ENCODE measurements around the gene PACRG.

Gene PACRG

DNA sequence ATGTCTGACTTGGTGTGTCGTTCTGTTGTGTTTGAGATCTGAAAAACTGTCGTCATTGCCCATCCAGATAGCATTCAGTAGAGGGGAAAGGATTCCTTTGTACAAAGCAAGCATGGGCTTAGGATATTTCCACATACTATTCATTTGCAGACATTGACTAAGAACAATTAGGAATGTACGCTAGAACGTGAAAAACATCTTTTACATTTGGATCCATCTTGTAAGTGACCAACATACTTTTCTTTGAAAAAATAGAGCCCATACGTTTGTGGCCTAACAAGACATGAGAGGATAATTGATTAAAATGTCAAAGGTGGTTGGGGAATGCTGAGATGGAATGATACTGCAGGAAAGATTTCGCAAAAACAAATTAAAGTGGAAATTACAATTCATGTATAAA is 461.0 kb downstream of the PACRG start:
- no peak overlapping the region for H3K14ac ChIP-seq (ENCODE audit: low read length in 2 of 2)
- H2AFZ ChIP-seq (ENCODE audit: low read depth, low read length): no peak overlapping the region
- no peak overlapping the region for H4K8ac ChIP-seq (ENCODE audit: low read length)
- H2BK5ac ChIP-seq (ENCODE audit: low read depth, low read length, poor library complexity, severe bottlenecking): no peak overlapping the region
- H3K9ac ChIP-seq (ENCODE audit: low read length): no peak overlapping the region
- H3K4ac ChIP-seq (ENCODE audit: low read depth in 1 of 2, low read length in 2 of 2): no peak overlapping the region
- no peak overlapping the region for H4K91ac ChIP-seq (ENCODE audit: low read length)
- no peak overlapping the region for H2BK12ac ChIP-seq (ENCODE audit: low read length in 2 of 2)
- H3K4me3 ChIP-seq (ENCODE audit: insufficient read depth in 1 of 2, low read depth in 1 of 2, low read length in 2 of 2): no peak overlapping the region
- no peaks in the 10 kb centered on the region for H3K4me1 ChIP-seq (ENCODE audit: control insufficient read depth, insufficient read depth, low read depth, low read length)
- H3K36me3 ChIP-seq (ENCODE audit: control insufficient read depth in 1 of 2, insufficient read depth in 2 of 2, low read depth in 1 of 2, low read length in 2 of 2): no peaks in the 10 kb centered on the region
- H3K4me2 ChIP-seq (ENCODE audit: low read length, poor library complexity, severe bottlenecking): no peak overlapping the region
- H2BK120ac ChIP-seq (ENCODE audit: low read depth, low read length): no peak overlapping the region
- 89% methylated on average over 6 of the region's 6 CpGs for WGBS
- H2AK5ac ChIP-seq (ENCODE audit: low read length, severe bottlenecking): no peak overlapping the region
- no peaks in the 10 kb centered on the region for H3K79me1 ChIP-seq (replicated peaks; ENCODE audit: low read length, poor library complexity, severe bottlenecking)
- H3K27me3 ChIP-seq (ENCODE audit: control insufficient read depth in 1 of 2, insufficient read depth in 1 of 2, low read length in 2 of 2): no peaks in the 10 kb centered on the region
- no peak for DNase-seq
- no peak overlapping the region for H3K23ac ChIP-seq (ENCODE audit: low read length in 2 of 2)
- H3K18ac ChIP-seq (ENCODE audit: low read depth in 1 of 2, low read length in 2 of 2): no peak overlapping the region
- no peaks in the 10 kb centered on the region for H3K9me3 ChIP-seq (ENCODE audit: control insufficient read depth, low read length)
- H2BK15ac ChIP-seq (ENCODE audit: low read depth, poor library complexity, severe bottlenecking): no peak overlapping the region
- H3K27ac ChIP-seq (ENCODE audit: low read length, poor library complexity, severe bottlenecking): no peak overlapping the region

DNA sequence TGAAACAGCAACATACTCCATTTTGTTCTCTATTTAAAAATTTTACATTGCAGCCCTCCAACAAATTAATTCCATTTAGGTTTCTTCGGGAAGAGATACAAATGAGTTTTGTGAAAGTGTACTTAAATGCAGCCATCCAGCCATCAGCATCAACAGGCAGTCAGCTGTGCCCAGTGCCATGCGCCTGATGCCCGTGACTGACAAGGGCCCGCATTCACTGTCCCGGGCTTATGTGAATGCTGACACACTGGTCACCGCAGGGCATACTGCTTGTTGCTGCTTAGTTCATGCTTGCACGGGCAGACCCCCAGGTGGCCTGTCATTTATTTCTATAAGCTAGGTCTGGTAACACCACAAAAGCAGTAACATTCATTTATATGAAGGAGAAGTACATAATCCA is 461.8 kb downstream of the PACRG start:
- Histone ChIP-seq H2AFZ (ENCODE audit: low read depth, low read length) (no peak overlapping the region), H3K27me3 (ENCODE audit: control insufficient read depth in 1 of 2, insufficient read depth in 1 of 2, low read length in 2 of 2) (no peaks in the 10 kb centered on the region), H3K4me1 (ENCODE audit: control insufficient read depth, insufficient read depth, low read depth, low read length) (no peaks in the 10 kb centered on the region), H3K9me3 (ENCODE audit: control insufficient read depth, low read length) (no peaks in the 10 kb centered on the region), H2BK12ac (ENCODE audit: low read length in 2 of 2) (no peak overlapping the region), H4K8ac (ENCODE audit: low read length) (no peak overlapping the region), H3K23ac (ENCODE audit: low read length in 2 of 2) (no peak overlapping the region), H3K4me2 (ENCODE audit: low read length, poor library complexity, severe bottlenecking) (no peak overlapping the region), H2BK5ac (ENCODE audit: low read depth, low read length, poor library complexity, severe bottlenecking) (no peak overlapping the region), H3K4ac (ENCODE audit: low read depth in 1 of 2, low read length in 2 of 2) (no peak overlapping the region), H3K27ac (ENCODE audit: low read length, poor library complexity, severe bottlenecking) (no peak overlapping the region), H4K91ac (ENCODE audit: low read length) (no peak overlapping the region), H3K4me3 (ENCODE audit: insufficient read depth in 1 of 2, low read depth in 1 of 2, low read length in 2 of 2) (no peak overlapping the region), H3K79me1 (replicated peaks; ENCODE audit: low read length, poor library complexity, severe bottlenecking) (no peaks in the 10 kb centered on the region), H3K18ac (ENCODE audit: low read depth in 1 of 2, low read length in 2 of 2) (no peak overlapping the region), H2BK15ac (ENCODE audit: low read depth, poor library complexity, severe bottlenecking) (no peak overlapping the region), H3K36me3 (ENCODE audit: control insufficient read depth in 1 of 2, insufficient read depth in 2 of 2, low read depth in 1 of 2, low read length in 2 of 2) (no peaks in the 10 kb centered on the region), H2AK5ac (ENCODE audit: low read length, severe bottlenecking) (no peak overlapping the region), H3K9ac (ENCODE audit: low read length) (no peak overlapping the region), H2BK120ac (ENCODE audit: low read depth, low read length) (no peak overlapping the region), H3K14ac (ENCODE audit: low read length in 2 of 2) (no peak overlapping the region)
- WGBS: 97% methylated on average over 7 of the region's 7 CpGs
- DNase-seq: no peak

- no peaks in the 10 kb centered on the region for H3K79me1 ChIP-seq (replicated peaks; ENCODE audit: low read length, poor library complexity, severe bottlenecking)
- no peak overlapping the region for H2AK5ac ChIP-seq (ENCODE audit: low read length, severe bottlenecking)
- no peak overlapping the region for H2BK12ac ChIP-seq (ENCODE audit: low read length in 2 of 2)
- no peak overlapping the region for H2BK5ac ChIP-seq (ENCODE audit: low read depth, low read length, poor library complexity, severe bottlenecking)
- no peaks in the 10 kb centered on the region for H3K27me3 ChIP-seq (ENCODE audit: control insufficient read depth in 1 of 2, insufficient read depth in 1 of 2, low read length in 2 of 2)
- no peak overlapping the region for H2AFZ ChIP-seq (ENCODE audit: low read depth, low read length)
- no peaks in the 10 kb centered on the region for H3K36me3 ChIP-seq (ENCODE audit: control insufficient read depth in 1 of 2, insufficient read depth in 2 of 2, low read depth in 1 of 2, low read length in 2 of 2)
- no peak overlapping the region for H2BK15ac ChIP-seq (ENCODE audit: low read depth, poor library complexity, severe bottlenecking)
- H3K4me1 ChIP-seq (ENCODE audit: control insufficient read depth, insufficient read depth, low read depth, low read length): no peaks in the 10 kb centered on the region
- WGBS: 83% methylated on average over 4 of the region's 4 CpGs
- H3K4me2 ChIP-seq (ENCODE audit: low read length, poor library complexity, severe bottlenecking): no peak overlapping the region
- H3K18ac ChIP-seq (ENCODE audit: low read depth in 1 of 2, low read length in 2 of 2): no peak overlapping the region
- H3K9me3 ChIP-seq (ENCODE audit: control insufficient read depth, low read length): no peaks in the 10 kb centered on the region
- H3K4me3 ChIP-seq (ENCODE audit: insufficient read depth in 1 of 2, low read depth in 1 of 2, low read length in 2 of 2): no peak overlapping the region
- no peak for DNase-seq
- no peak overlapping the region for H3K23ac ChIP-seq (ENCODE audit: low read length in 2 of 2)
- H3K4ac ChIP-seq (ENCODE audit: low read depth in 1 of 2, low read length in 2 of 2): no peak overlapping the region
- H3K27ac ChIP-seq (ENCODE audit: low read length, poor library complexity, severe bottlenecking): no peak overlapping the region
- H3K14ac ChIP-seq (ENCODE audit: low read length in 2 of 2): no peak overlapping the region
- no peak overlapping the region for H2BK120ac ChIP-seq (ENCODE audit: low read depth, low read length)
- no peak overlapping the region for H3K9ac ChIP-seq (ENCODE audit: low read length)
- H4K8ac ChIP-seq (ENCODE audit: low read length): no peak overlapping the region
- no peak overlapping the region for H4K91ac ChIP-seq (ENCODE audit: low read length)
Observed at GRCh38 chr6:163190786-163191185, 463.0 kb downstream of the PACRG start.

- no peak overlapping the region for H3K4me2 ChIP-seq (ENCODE audit: low read length, poor library complexity, severe bottlenecking)
- no peak overlapping the region for H4K91ac ChIP-seq (ENCODE audit: low read length)
- 50% methylated on average over 4 of the region's 7 CpGs for WGBS
- no peaks in the 10 kb centered on the region for H3K79me1 ChIP-seq (replicated peaks; ENCODE audit: low read length, poor library complexity, severe bottlenecking)
- no peak for DNase-seq
- H2AK5ac ChIP-seq (ENCODE audit: low read length, severe bottlenecking): no peak overlapping the region
- H3K4me3 ChIP-seq (ENCODE audit: insufficient read depth in 1 of 2, low read depth in 1 of 2, low read length in 2 of 2): no peak overlapping the region
- no peak overlapping the region for H3K27ac ChIP-seq (ENCODE audit: low read length, poor library complexity, severe bottlenecking)
- H3K4me1 ChIP-seq (ENCODE audit: control insufficient read depth, insufficient read depth, low read depth, low read length): no peaks in the 10 kb centered on the region
- H3K14ac ChIP-seq (ENCODE audit: low read length in 2 of 2): no peak overlapping the region
- no peak overlapping the region for H3K4ac ChIP-seq (ENCODE audit: low read depth in 1 of 2, low read length in 2 of 2)
- no peak overlapping the region for H2BK120ac ChIP-seq (ENCODE audit: low read depth, low read length)
- H3K18ac ChIP-seq (ENCODE audit: low read depth in 1 of 2, low read length in 2 of 2): no peak overlapping the region
- H2BK12ac ChIP-seq (ENCODE audit: low read length in 2 of 2): no peak overlapping the region
- no peak overlapping the region for H3K23ac ChIP-seq (ENCODE audit: low read length in 2 of 2)
- no peaks in the 10 kb centered on the region for H3K27me3 ChIP-seq (ENCODE audit: control insufficient read depth in 1 of 2, insufficient read depth in 1 of 2, low read length in 2 of 2)
- no peak overlapping the region for H2AFZ ChIP-seq (ENCODE audit: low read depth, low read length)
- H3K9me3 ChIP-seq (ENCODE audit: control insufficient read depth, low read length): no peaks in the 10 kb centered on the region
- no peak overlapping the region for H3K9ac ChIP-seq (ENCODE audit: low read length)
- no peaks in the 10 kb centered on the region for H3K36me3 ChIP-seq (ENCODE audit: control insufficient read depth in 1 of 2, insufficient read depth in 2 of 2, low read depth in 1 of 2, low read length in 2 of 2)
- no peak overlapping the region for H2BK5ac ChIP-seq (ENCODE audit: low read depth, low read length, poor library complexity, severe bottlenecking)
- no peak overlapping the region for H2BK15ac ChIP-seq (ENCODE audit: low read depth, poor library complexity, severe bottlenecking)
- no peak overlapping the region for H4K8ac ChIP-seq (ENCODE audit: low read length)
Observed at GRCh38 chr6:163191704-163192537, 464.1 kb downstream of the PACRG start.
